Measurements from ENCODE around the gene IGF2BP2.

DNA sequence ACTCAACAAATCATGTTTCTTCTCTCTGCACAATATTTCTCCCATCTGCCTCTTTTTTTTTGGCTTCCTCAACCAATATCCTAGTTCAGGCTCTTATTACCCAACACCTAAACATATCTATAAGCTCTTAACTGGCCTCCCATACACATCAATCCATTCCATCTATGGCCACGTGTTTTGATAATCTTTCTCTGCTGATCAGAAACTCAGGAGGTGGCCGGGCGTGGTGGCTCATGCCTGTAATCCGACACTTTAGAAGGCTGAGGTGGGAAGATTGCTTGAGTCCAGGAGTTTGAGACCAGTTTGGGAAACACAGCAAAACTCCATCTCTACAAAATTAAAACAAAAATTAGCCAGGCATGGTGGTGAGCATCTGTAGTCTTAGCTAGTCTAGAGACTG lies 68.4 kb downstream of the IGF2BP2 start:
- no peak for TF ChIP-seq POLR2A (IDR thresholded peaks at IDR 0.05; ENCODE audit: low read length)
- TF ChIP-seq GATA1 (IDR thresholded peaks at IDR 0.05; ENCODE audit: low read depth, low read length), result no peak
